Panc1 (cell line): ENCODE data around the gene TYRO3. TPM values are rescaled to one million over a fixed set of nuclear protein-coding genes. Genes with fewer than 3 reads are reported as not detected.

Experiments
- ATAC-seq: fragments of 200-7000 bp; cut with Tn5 transposase; 2 replicates; pipeline ENCODE4 v1.9.1; 2020; ENCODE audit warnings: mild to moderate bottlenecking, moderate library complexity
- BruUV-seq: library from RNA; stranded (reverse); fragments of 400-500 nt; replicated peaks from 2 replicates; lab custom pipeline; 2021; lab: Mats Ljungman, UMichigan
- CTCF ChIA-PET: fragments of 300-600 bp; sonication (Branson Sonifier 250); formaldehyde crosslinking; loops from one replicate; lab custom pipeline; 2022; ENCODE audit warnings: antibody characterized with exemption; lab: Charles Lee
- POLR2A ChIA-PET: fragments of 300-600 bp; sonication (Branson Sonifier 250); formaldehyde crosslinking; loops from one replicate; lab custom pipeline; 2022; ENCODE audit warnings: antibody characterized with exemption; lab: Charles Lee
- DNase-seq: peaks from one replicate; pipeline ENCODE4 v3.0.0-alpha.2; 2010; ENCODE audit warnings: low read depth, low spot score
- H3K27ac ChIP-seq: 2 replicates; pipeline ENCODE4 v1.5.1; 2011; ENCODE audit warnings: mild to moderate bottlenecking, low read length, inconsistent platforms
- H3K27me3 ChIP-seq: fragments of 200-500 bp; sonication (Bioruptor generic); 2 replicates; pipeline ENCODE4 v1.6.0; 2014; ENCODE audit warnings: low read length, inconsistent platforms; ENCODE audit not compliant: control insufficient read depth, insufficient read depth
- H3K36me3 ChIP-seq: fragments of 200-500 bp; sonication (Bioruptor generic); 2 replicates; pipeline ENCODE4 v1.5.1; 2014; ENCODE audit warnings: inconsistent platforms, mild to moderate bottlenecking, low read length, moderate library complexity; ENCODE audit not compliant: control insufficient read depth, insufficient read depth
- H3K4me1 ChIP-seq: 2 replicates; pipeline ENCODE4 v1.5.1; 2011; ENCODE audit warnings: inconsistent platforms, mild to moderate bottlenecking, low read length, moderate library complexity; ENCODE audit not compliant: control insufficient read depth, insufficient read depth
- H3K4me3 ChIP-seq, 2 experiments: 2 replicates each; pipeline ENCODE4 v1.5.1; 2011 to 2012; ENCODE audit warnings: low read depth in 2 of 2, low read length in 2 of 2, mild to moderate bottlenecking in 2 of 2, inconsistent platforms in 1 of 2, moderate library complexity in 1 of 2
- H3K9me3 ChIP-seq: fragments of 200-500 bp; sonication (Bioruptor generic); 2 replicates; pipeline ENCODE4 v1.5.1; 2014; ENCODE audit warnings: low read depth, mild to moderate bottlenecking, inconsistent platforms, low read length, moderate library complexity; ENCODE audit not compliant: control insufficient read depth, insufficient read depth
- CTCF ChIP-seq: fragments of 450-650 bp; IDR thresholded peaks from 2 replicates; pipeline ENCODE4 v1.5.1; 2017; ENCODE audit warnings: mild to moderate bottlenecking
- POLR2AphosphoS5 ChIP-seq: IDR thresholded peaks from 2 replicates; pipeline ENCODE4 v1.6.1; 2012; ENCODE audit warnings: mild to moderate bottlenecking, low read depth, low read length, moderate library complexity
- REST ChIP-seq, 2 experiments: IDR thresholded peaks; 2 replicates each; pipeline ENCODE4 v1.6.1; 2011 to 2012; ENCODE audit warnings: low read depth in 2 of 2, control low read depth in 1 of 2, low read length in 1 of 2, mild to moderate bottlenecking in 1 of 2, moderate library complexity in 1 of 2; ENCODE audit not compliant: insufficient read depth in 1 of 2
- SIN3A ChIP-seq: IDR thresholded peaks from 2 replicates; pipeline ENCODE4 v1.6.1; 2012; ENCODE audit warnings: low read depth, mild to moderate bottlenecking, low read length, moderate library complexity, borderline replicate concordance; ENCODE audit not compliant: insufficient read depth
- TCF7L2 ChIP-seq: IDR thresholded peaks from 2 replicates; pipeline ENCODE4 v1.6.1; 2011; ENCODE audit warnings: mild to moderate bottlenecking, low read depth, low read length, inconsistent platforms
- in situ Hi-C: cut with HindIII; loops from 2 replicates; pipeline ENCODE4 v1.10.0; 2016; ENCODE audit warnings: low sequenced_read_pairs, low pct_unique_long_range_greater_than_20kb
- intact Hi-C: fragments of 100-400 bp; cut with micrococcal nuclease; formaldehyde crosslinking; loops from one replicate; pipeline ENCODE4 v1.10.0; 2022; ENCODE audit not compliant: unreplicated experiment
- total RNA-seq: library from RNA; stranded (reverse); gene quantifications from one replicate; pipeline ENCODE4 v1.2.1, GENCODE V29; 2021; ENCODE audit not compliant: unreplicated experiment

TYRO3 gene
- total RNA-seq, 1 experiment from 2014 or later: 41.7 TPM

GRCh38 chr15:41513506-41514227, 45.3 kb upstream of the TYRO3 start, which contains the start of gene LTK:
LTK (minus strand) TSS chr15:41513827; CDS start chr15:41513709, 118 bp downstream.
- BruUV-seq: no TSS peak
- intact Hi-C loops: no loop called here
- no peak within 1 kb of the TSS for H3K4me3 ChIP-seq
- no peaks in the 10 kb centered on the region for H3K36me3 ChIP-seq
- ChIA-PET POLR2A (no interaction called here), CTCF (interaction anchor here (0.7 kb wide), 1 partner anchor 27 kb away, joined by 4 read pairs; no protein-coding TSS in a partner anchor)
- no peaks in the 10 kb centered on the region for H3K27me3 ChIP-seq
- no peaks in the 10 kb centered on the region for H3K4me1 ChIP-seq
- no peak for TF ChIP-seq POLR2AphosphoS5
- TF ChIP-seq TCF7L2: no peak
- no peak for TF ChIP-seq CTCF
- TF ChIP-seq SIN3A: no peak
- TF ChIP-seq REST (IDR thresholded peaks at IDR 0.05; ENCODE audit: insufficient read depth in 1 of 2, low read depth in 2 of 2, low read length in 1 of 2): no peak
- H3K27ac ChIP-seq: no peak within 1 kb of the TSS
- in situ Hi-C loops: no loop called here
- DNase-seq: no peak
- ATAC-seq: no peak
- no peaks in the 10 kb centered on the region for H3K9me3 ChIP-seq

GRCh38 chr15:41517895-41518449, 41.0 kb upstream of the TYRO3 start:
- ATAC-seq: no peak
- Histone ChIP-seq H3K27ac (no peak overlapping the region), H3K9me3 (no peaks in the 10 kb centered on the region), H3K4me1 (no peaks in the 10 kb centered on the region), H3K4me3 (no peak overlapping the region), H3K36me3 (no peaks in the 10 kb centered on the region), H3K27me3 (no peaks in the 10 kb centered on the region)
- ChIA-PET CTCF (no interaction called here), POLR2A (no interaction called here)
- no TSS peak for BruUV-seq
- in situ Hi-C loops: no loop called here
- no peak for TF ChIP-seq REST (IDR thresholded peaks at IDR 0.05; ENCODE audit: insufficient read depth in 1 of 2, low read depth in 2 of 2, low read length in 1 of 2)
- no peak for TF ChIP-seq CTCF
- TF ChIP-seq SIN3A: no peak
- no peak for TF ChIP-seq POLR2AphosphoS5
- no peak for TF ChIP-seq TCF7L2
- no peak for DNase-seq
- intact Hi-C loops: no loop called here
